GM12878 (cell line): ENCODE results near the gene SHLD1. TPM values are rescaled to one million over a fixed set of nuclear protein-coding genes. Genes with fewer than 3 reads are reported as not detected.
A peak's percentile ranks its signal among the peaks of the same experiment; 100 is the strongest.

Experiments
- ATF3 ChIP-seq: IDR thresholded peaks from 2 replicates; pipeline ENCODE4 v1.6.1; 2011; ENCODE audit warnings: low read depth, mild to moderate bottlenecking, low read length, moderate library complexity, borderline replicate concordance; ENCODE audit errors: extremely low read depth
- EGR1 ChIP-seq, 2 experiments: IDR thresholded peaks; 1 replicate in 1 of 2; 2 replicates in 1 of 2; pipeline ENCODE4 v1.6.1; 2011 to 2012; ENCODE audit warnings: low read depth in 2 of 2, low read length in 2 of 2, borderline replicate concordance in 1 of 2, mild to moderate bottlenecking in 1 of 2, moderate library complexity in 1 of 2
- EZH2 ChIP-seq: IDR thresholded peaks from 2 replicates; pipeline ENCODE4 v1.6.1; 2012; ENCODE audit warnings: low read depth, mild to moderate bottlenecking, control low read depth, inconsistent platforms, low read length, borderline replicate concordance; ENCODE audit not compliant: control insufficient read depth
- FOXK2 ChIP-seq: fragments of 450-650 bp; IDR thresholded peaks from 2 replicates; pipeline ENCODE4 v1.6.1; 2017; ENCODE audit warnings: mild to moderate bottlenecking, moderate library complexity
- HDGF ChIP-seq: fragments of 450-650 bp; IDR thresholded peaks from 2 replicates; pipeline ENCODE4 v1.6.1; 2016; ENCODE audit warnings: antibody characterized with exemption
- KDM1A ChIP-seq: fragments of 200-600 bp; sonication (generic); IDR thresholded peaks from 2 replicates; pipeline ENCODE4 v1.6.1; 2016; ENCODE audit warnings: borderline replicate concordance
- MYC ChIP-seq: IDR thresholded peaks from 2 replicates; pipeline ENCODE4 v1.6.1; 2011; ENCODE audit warnings: mild to moderate bottlenecking, low read length, moderate library complexity, inconsistent platforms; ENCODE audit not compliant: insufficient read depth, insufficient replicate concordance, insufficient read length, severe bottlenecking
- NR2F1 ChIP-seq: fragments of 450-650 bp; conservative IDR thresholded peaks from 2 replicates; pipeline ENCODE4 v1.6.1; 2017; ENCODE audit warnings: mild to moderate bottlenecking
- RFX5 ChIP-seq: IDR thresholded peaks from 2 replicates; pipeline ENCODE4 v1.6.1; 2011; ENCODE audit warnings: low read depth, low read length, improper control_type of control experiment
- SIX5 ChIP-seq: IDR thresholded peaks from 2 replicates; pipeline ENCODE4 v1.6.1; 2011; ENCODE audit warnings: mild to moderate bottlenecking, low read depth, low read length, moderate library complexity; ENCODE audit not compliant: severe bottlenecking
- SKIL ChIP-seq: fragments of 450-650 bp; IDR thresholded peaks from 2 replicates; pipeline ENCODE4 v1.6.1; 2017; ENCODE audit warnings: mild to moderate bottlenecking, low read depth, inconsistent platforms; ENCODE audit not compliant: poor library complexity, severe bottlenecking
- TAF1 ChIP-seq: IDR thresholded peaks from 2 replicates; pipeline ENCODE4 v1.6.1; 2011; ENCODE audit warnings: mild to moderate bottlenecking, low read depth, low read length, borderline replicate concordance
- ZNF207 ChIP-seq: fragments of 450-650 bp; IDR thresholded peaks from 2 replicates; pipeline ENCODE4 v1.6.1; 2014; ENCODE audit warnings: antibody characterized with exemption, mild to moderate bottlenecking, borderline replicate concordance
- polyA plus RNA-seq, 11 experiments: library from polyadenylated mRNA; depleted of rRNA in 4 of 11; unstranded in 6 of 11; stranded (reverse) in 5 of 11; fragments of >200 nt; fragmentation: Nextera tagmentation in 4 of 11; fragmentation: Illumina TruSeq in 1 of 11; extraction: Ambion mirVana in 4 of 11; extraction: Trizol in 1 of 11; gene quantifications; 1 replicate in 1 of 11; 2 replicates in 10 of 11; pipeline versions ENCODE4 v1.2.1 to v1.2.3, GENCODE V29; 2011 to 2016; ENCODE audit warnings: inconsistent platforms in 2 of 11, missing spikeins in 2 of 11, low read depth in 1 of 11
- total RNA-seq, 4 experiments: library from RNA; depleted of rRNA in 3 of 4; stranded (reverse); fragments of >200 nt in 3 of 4; fragmentation: Illumina TruSeq in 1 of 4; extraction: Trizol in 1 of 4; gene quantifications; 2 replicates each; pipeline versions ENCODE4 v1.2.1 to v1.2.3, GENCODE V29; 2013 to 2021
- TF ChIP-seq, protein P1 (sequence below): fragments of 150-350 bp; IDR thresholded peaks from 2 replicates; pipeline ENCODE4 v1.6.1; 2016; ENCODE audit warnings: low read depth, low read length
- TF ChIP-seq, protein P2 (sequence below): fragments of 450-650 bp; IDR thresholded peaks from 2 replicates; pipeline ENCODE4 v1.6.1; 2018; ENCODE audit warnings: borderline replicate concordance, mild to moderate bottlenecking; ENCODE audit not compliant: partially characterized antibody
- TF ChIP-seq, protein P3 (sequence below): fragments of 450-650 bp; formaldehyde crosslinking; IDR thresholded peaks from 2 replicates; pipeline ENCODE4 v1.4.0; 2022; ENCODE audit warnings: mild to moderate bottlenecking, moderate library complexity

The SHLD1 gene
- total and polyA plus RNA-seq, 10 of the 15 experiments (the other 5 are each of a cell fraction or from before 2014, with no cell fraction given), result 10.8 to 70.9 (median 25.4) TPM

DNA sequence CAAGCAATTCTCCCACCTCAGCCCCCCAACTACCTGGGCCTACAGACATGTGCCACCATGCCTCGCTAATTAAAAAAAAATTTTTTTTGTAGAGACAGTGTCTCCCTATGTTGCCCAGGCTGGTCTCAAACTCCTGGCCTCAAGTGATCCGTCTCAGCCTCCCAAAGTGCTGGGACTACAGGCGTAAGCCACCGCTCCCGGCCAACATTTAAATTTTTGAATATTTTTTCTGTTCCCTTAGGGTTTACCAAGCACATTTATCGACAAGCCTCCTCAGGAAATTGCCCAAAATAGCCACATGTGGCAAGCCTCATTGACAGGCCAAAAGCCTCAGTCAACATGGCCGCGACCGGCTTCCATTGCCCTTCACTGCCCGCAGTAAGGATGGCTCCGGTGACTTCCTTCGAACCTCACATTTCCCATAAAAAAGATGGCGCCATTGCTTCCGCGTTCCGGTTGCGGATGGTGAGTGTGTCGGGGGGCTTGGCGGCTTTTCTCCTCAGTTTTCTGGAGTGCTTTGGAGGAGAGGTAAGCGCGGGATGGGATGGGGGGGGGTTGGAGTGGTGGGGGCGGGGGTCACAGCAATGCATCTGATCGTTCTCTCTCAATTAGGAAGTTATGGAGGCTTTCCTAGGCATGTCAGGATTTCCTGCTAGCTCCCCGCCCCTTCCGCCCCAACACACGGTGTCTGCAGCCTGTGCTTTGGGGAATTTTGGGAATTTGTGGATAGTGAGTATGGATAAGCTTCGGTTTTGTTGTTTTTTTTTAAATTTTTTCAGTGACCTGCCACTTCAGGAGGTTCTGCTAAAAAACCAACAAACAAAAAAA is at the start of gene SHLD1 (continued):
- TF ChIP-seq FOXK2 (no peak), EGR1 (IDR thresholded peaks at IDR 0.05; ENCODE audit: borderline replicate concordance in 1 of 2, low read depth in 2 of 2, low read length in 2 of 2) (no peak), KDM1A (no peak), RFX5 (no peak), ZNF207 (no peak), EZH2 (no peak), SKIL (no peak), HDGF (no peak; the same call in 1 of the 2 replicates), NR2F1 (no peak), TAF1 (peak; percentile 90), SIX5 (peak; percentile 89), ATF3 (no peak), MYC (no peak)
- TF ChIP-seq, protein P1, sequence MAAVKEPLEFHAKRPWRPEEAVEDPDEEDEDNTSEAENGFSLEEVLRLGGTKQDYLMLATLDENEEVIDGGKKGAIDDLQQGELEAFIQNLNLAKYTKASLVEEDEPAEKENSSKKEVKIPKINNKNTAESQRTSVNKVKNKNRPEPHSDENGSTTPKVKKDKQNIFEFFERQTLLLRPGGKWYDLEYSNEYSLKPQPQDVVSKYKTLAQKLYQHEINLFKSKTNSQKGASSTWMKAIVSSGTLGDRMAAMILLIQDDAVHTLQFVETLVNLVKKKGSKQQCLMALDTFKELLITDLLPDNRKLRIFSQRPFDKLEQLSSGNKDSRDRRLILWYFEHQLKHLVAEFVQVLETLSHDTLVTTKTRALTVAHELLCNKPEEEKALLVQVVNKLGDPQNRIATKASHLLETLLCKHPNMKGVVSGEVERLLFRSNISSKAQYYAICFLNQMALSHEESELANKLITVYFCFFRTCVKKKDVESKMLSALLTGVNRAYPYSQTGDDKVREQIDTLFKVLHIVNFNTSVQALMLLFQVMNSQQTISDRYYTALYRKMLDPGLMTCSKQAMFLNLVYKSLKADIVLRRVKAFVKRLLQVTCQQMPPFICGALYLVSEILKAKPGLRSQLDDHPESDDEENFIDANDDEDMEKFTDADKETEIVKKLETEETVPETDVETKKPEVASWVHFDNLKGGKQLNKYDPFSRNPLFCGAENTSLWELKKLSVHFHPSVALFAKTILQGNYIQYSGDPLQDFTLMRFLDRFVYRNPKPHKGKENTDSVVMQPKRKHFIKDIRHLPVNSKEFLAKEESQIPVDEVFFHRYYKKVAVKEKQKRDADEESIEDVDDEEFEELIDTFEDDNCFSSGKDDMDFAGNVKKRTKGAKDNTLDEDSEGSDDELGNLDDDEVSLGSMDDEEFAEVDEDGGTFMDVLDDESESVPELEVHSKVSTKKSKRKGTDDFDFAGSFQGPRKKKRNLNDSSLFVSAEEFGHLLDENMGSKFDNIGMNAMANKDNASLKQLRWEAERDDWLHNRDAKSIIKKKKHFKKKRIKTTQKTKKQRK, result no peak
- TF ChIP-seq, protein P2, sequence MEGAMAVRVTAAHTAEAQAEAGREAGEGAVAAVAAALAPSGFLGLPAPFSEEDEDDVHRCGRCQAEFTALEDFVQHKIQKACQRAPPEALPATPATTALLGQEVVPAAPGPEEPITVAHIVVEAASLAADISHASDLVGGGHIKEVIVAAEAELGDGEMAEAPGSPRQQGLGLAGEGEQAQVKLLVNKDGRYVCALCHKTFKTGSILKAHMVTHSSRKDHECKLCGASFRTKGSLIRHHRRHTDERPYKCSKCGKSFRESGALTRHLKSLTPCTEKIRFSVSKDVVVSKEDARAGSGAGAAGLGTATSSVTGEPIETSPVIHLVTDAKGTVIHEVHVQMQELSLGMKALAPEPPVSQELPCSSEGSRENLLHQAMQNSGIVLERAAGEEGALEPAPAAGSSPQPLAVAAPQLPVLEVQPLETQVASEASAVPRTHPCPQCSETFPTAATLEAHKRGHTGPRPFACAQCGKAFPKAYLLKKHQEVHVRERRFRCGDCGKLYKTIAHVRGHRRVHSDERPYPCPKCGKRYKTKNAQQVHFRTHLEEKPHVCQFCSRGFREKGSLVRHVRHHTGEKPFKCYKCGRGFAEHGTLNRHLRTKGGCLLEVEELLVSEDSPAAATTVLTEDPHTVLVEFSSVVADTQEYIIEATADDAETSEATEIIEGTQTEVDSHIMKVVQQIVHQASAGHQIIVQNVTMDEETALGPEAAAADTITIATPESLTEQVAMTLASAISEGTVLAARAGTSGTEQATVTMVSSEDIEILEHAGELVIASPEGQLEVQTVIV, result no peak
- TF ChIP-seq, protein P3, sequence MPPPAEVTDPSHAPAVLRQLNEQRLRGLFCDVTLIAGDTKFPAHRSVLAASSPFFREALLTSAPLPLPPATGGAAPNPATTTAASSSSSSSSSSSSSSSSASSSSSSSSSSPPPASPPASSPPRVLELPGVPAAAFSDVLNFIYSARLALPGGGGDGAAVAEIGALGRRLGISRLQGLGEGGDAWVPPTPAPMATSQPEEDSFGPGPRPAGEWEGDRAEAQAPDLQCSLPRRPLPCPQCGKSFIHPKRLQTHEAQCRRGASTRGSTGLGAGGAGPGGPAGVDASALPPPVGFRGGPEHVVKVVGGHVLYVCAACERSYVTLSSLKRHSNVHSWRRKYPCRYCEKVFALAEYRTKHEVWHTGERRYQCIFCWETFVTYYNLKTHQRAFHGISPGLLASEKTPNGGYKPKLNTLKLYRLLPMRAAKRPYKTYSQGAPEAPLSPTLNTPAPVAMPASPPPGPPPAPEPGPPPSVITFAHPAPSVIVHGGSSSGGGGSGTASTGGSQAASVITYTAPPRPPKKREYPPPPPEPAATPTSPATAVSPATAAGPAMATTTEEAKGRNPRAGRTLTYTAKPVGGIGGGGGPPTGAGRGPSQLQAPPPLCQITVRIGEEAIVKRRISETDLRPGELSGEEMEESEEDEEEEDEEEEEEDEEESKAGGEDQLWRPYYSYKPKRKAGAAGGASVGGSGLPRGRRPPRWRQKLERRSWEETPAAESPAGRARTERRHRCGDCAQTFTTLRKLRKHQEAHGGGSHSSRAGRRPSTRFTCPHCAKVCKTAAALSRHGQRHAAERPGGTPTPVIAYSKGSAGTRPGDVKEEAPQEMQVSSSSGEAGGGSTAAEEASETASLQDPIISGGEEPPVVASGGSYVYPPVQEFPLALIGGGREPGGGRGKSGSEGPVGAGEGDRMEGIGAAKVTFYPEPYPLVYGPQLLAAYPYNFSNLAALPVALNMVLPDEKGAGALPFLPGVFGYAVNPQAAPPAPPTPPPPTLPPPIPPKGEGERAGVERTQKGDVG (CRISPR knock-in tag), result no peak
